Right hindlimb (tissue), 1 donor: Measurements from ENCODE around the gene ZNF536.

Experiments used
- DNase-seq: peaks from one replicate; pipeline ENCODE4 v3.0.0-alpha.2; 2018

Gene ZNF536

GRCh38 chr19:30539981-30540380 is 167.8 kb downstream of the ZNF536 start:
- DNase-seq, result no peak

- no peak for DNase-seq
Observed at GRCh38 chr19:30540761-30541160, 168.6 kb downstream of the ZNF536 start.

GRCh38 chr19:30541575-30541974 is 169.4 kb downstream of the ZNF536 start:
- no peak for DNase-seq

GRCh38 chr19:30543243-30543945 is 171.2 kb downstream of the ZNF536 start:
- no peak for DNase-seq

- no peak for DNase-seq
Observed at GRCh38 chr19:30545752-30546151, 173.6 kb downstream of the ZNF536 start.

- DNase-seq, result no peak
Observed at GRCh38 chr19:30546332-30546731, 174.1 kb downstream of the ZNF536 start.

GRCh38 chr19:30547246-30547645 is 175.1 kb downstream of the ZNF536 start:
- DNase-seq, result no peak

- no peak for DNase-seq
Observed at GRCh38 chr19:30549151-30549550, 177.0 kb downstream of the ZNF536 start.

GRCh38 chr19:30551271-30551670 is 179.1 kb downstream of the ZNF536 start:
- DNase-seq, result no peak

- no peak for DNase-seq
Observed at GRCh38 chr19:30552593-30552992, 180.4 kb downstream of the ZNF536 start.

GRCh38 chr19:30555075-30555790 is 183.0 kb downstream of the ZNF536 start:
- no peak for DNase-seq

- no peak for DNase-seq
Observed at GRCh38 chr19:30555791-30556110, 183.6 kb downstream of the ZNF536 start.

GRCh38 chr19:30556230-30556711 is 184.1 kb downstream of the ZNF536 start:
- DNase-seq, result no peak

GRCh38 chr19:30557212-30557611 is 185.0 kb downstream of the ZNF536 start:
- DNase-seq, result no peak

GRCh38 chr19:30557927-30558557 is 185.9 kb downstream of the ZNF536 start:
- no peak for DNase-seq

GRCh38 chr19:30558793-30559192 is 186.6 kb downstream of the ZNF536 start:
- no peak for DNase-seq

- no peak for DNase-seq
Observed at GRCh38 chr19:30559446-30559845, 187.3 kb downstream of the ZNF536 start.

- no peak for DNase-seq
Observed at GRCh38 chr19:30562981-30563380, 190.8 kb downstream of the ZNF536 start.

- DNase-seq, result no peak
Observed at GRCh38 chr19:30563691-30564090, 191.5 kb downstream of the ZNF536 start.

- no peak for DNase-seq
Observed at GRCh38 chr19:30564551-30565011, 192.4 kb downstream of the ZNF536 start.

- no peak for DNase-seq
Observed at GRCh38 chr19:30565636-30566035, 193.5 kb downstream of the ZNF536 start.

- DNase-seq, result no peak
Observed at GRCh38 chr19:30566681-30567420, 194.7 kb downstream of the ZNF536 start.

GRCh38 chr19:30567536-30568232 is 195.5 kb downstream of the ZNF536 start:
- no peak for DNase-seq
